ENCODE data around the gene ZNF462. TPM values are rescaled to one million over a fixed set of nuclear protein-coding genes. Genes with fewer than 3 reads are reported as not detected.

Gene ZNF462
- total RNA-seq, 1 donor from 2014 or later, result 29.2 TPM

DNA sequence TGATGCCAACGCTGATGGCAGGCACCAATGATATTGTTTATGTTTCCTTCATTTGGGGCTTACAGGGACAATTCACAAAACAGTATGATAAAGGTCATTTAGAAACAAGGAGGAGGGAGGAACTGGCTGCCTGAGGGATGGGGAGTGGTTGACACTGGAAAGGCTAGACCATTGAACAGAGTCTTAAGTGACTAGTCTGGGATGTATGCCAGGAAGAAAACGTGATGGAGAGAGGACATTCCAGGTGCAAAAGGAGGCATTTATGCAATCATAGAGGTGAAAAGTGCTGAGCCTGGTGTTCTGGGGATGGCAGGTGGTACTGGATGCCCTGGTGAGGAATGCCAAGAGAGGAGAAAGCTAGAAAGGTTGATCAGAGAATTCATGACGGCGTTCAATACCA lies 153.4 kb downstream of the ZNF462 start:
- no peak overlapping the region for H3K27ac ChIP-seq (replicated peaks)
- intact Hi-C loops (cut with micrococcal nuclease), result no loop called here
- no peak overlapping the region for H3K4me3 ChIP-seq
- DNase-seq, result no peak
- H3K36me3 ChIP-seq, result peaks cover 8% of the 10 kb centered on the region
- H3K27me3 ChIP-seq (ENCODE audit: low read depth), result no peaks in the 10 kb centered on the region
- TF ChIP-seq, protein P1, sequence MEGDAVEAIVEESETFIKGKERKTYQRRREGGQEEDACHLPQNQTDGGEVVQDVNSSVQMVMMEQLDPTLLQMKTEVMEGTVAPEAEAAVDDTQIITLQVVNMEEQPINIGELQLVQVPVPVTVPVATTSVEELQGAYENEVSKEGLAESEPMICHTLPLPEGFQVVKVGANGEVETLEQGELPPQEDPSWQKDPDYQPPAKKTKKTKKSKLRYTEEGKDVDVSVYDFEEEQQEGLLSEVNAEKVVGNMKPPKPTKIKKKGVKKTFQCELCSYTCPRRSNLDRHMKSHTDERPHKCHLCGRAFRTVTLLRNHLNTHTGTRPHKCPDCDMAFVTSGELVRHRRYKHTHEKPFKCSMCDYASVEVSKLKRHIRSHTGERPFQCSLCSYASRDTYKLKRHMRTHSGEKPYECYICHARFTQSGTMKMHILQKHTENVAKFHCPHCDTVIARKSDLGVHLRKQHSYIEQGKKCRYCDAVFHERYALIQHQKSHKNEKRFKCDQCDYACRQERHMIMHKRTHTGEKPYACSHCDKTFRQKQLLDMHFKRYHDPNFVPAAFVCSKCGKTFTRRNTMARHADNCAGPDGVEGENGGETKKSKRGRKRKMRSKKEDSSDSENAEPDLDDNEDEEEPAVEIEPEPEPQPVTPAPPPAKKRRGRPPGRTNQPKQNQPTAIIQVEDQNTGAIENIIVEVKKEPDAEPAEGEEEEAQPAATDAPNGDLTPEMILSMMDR (IDR thresholded peaks at IDR 0.05; ENCODE audit: borderline replicate concordance), result no peak
- peaks cover 16% of the 10 kb centered on the region for H3K4me1 ChIP-seq
- H3K9me3 ChIP-seq (replicated peaks), result peaks cover 12% of the 10 kb centered on the region

DNA sequence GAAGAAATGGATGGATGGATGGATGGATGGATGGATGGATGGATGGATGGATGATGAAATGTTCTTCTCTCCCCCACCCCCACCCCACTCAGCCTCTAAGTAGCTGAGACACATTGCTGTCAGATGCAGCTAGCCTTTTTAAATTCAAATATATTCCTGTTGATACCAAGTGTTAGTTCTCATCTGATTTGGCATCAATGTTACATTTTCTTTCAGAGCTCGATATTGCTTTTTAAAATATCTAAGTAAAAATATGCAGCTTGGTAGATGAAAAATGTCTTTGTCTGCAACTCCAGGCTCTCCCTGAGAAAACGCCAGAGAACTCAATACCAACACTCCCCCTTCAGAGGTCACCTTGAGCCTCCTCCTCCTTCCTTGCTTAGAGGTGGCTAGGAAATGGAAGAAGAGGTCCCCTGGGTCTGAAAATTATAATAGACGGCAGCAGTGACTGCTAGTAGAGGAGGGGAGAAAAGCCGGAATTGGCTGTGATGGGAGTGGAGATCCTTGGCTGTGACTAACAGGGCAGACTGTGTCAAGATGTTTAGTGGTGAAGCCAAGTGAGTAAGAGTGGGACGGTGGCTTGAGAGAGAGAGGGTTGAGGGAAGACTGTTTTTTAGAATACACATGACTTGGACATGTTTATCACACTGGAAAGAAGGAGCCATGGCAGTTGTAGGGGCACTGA lies 156.0 kb downstream of the ZNF462 start:
- Histone ChIP-seq H3K36me3 (no peaks in the 10 kb centered on the region), H3K4me3 (no peak overlapping the region), H3K9me3 (replicated peaks) (peaks cover 8% of the 10 kb centered on the region), H3K27me3 (ENCODE audit: low read depth) (no peaks in the 10 kb centered on the region), H3K27ac (replicated peaks) (no peak overlapping the region), H3K4me1 (peaks cover 16% of the 10 kb centered on the region)
- intact Hi-C loops (cut with micrococcal nuclease), result no loop called here
- DNase-seq, result no peak
- TF ChIP-seq, protein P1 (IDR thresholded peaks at IDR 0.05; ENCODE audit: borderline replicate concordance), result no peak

DNA sequence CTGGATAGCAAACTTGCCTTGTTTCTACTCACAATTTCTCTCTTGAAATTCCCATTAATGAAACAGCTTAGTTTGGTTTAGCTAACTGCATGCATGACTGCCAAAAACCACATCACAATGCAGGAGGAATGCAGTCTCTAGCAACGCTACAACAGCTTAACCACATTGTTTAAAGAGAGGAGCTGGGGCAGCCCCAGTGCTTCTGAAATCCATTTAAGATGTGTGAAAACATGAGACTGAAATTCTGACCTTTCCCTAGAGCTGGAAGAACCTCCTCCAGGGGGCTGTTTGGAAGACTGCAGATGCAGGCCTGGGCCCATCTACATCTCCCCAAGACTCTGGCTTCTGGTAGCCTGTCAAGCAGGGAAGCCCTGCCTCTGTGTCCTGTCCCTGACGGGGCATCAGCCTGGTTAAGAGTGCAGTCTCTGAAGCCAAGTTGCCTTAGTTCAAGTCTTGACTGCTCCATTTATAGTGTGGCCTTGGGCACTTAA lies 157.1 kb downstream of the ZNF462 start:
- H3K4me3 ChIP-seq, result no peak overlapping the region
- H3K9me3 ChIP-seq (replicated peaks), result peaks cover 8% of the 10 kb centered on the region
- intact Hi-C loops (cut with micrococcal nuclease), result no loop called here
- no peak overlapping the region for H3K27ac ChIP-seq (replicated peaks)
- H3K36me3 ChIP-seq, result no peaks in the 10 kb centered on the region
- TF ChIP-seq, protein P1 (IDR thresholded peaks at IDR 0.05; ENCODE audit: borderline replicate concordance), result no peak
- H3K27me3 ChIP-seq (ENCODE audit: low read depth), result no peaks in the 10 kb centered on the region
- H3K4me1 ChIP-seq, result peaks cover 16% of the 10 kb centered on the region
- DNase-seq, result no peak

DNA sequence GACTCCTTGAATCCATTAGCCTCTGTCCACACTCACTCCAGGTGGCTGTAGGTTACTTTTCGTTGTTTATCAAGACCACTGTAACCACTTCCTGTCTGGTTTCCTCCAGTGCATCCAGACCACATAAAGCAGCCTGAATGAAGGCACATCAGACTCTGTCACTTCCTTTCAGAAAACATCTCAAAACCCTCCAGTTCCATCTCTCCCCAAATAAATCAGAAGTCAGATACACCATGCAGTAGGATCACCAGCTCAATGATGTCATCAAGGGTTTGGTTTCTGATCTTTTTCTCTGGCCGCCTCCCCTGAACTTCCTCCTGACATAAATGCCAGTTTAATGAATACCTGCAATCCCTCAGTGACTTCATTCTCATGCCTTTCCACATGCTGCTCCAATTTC lies 161.2 kb downstream of the ZNF462 start:
- H3K27me3 ChIP-seq (ENCODE audit: low read depth), result no peaks in the 10 kb centered on the region

DNA sequence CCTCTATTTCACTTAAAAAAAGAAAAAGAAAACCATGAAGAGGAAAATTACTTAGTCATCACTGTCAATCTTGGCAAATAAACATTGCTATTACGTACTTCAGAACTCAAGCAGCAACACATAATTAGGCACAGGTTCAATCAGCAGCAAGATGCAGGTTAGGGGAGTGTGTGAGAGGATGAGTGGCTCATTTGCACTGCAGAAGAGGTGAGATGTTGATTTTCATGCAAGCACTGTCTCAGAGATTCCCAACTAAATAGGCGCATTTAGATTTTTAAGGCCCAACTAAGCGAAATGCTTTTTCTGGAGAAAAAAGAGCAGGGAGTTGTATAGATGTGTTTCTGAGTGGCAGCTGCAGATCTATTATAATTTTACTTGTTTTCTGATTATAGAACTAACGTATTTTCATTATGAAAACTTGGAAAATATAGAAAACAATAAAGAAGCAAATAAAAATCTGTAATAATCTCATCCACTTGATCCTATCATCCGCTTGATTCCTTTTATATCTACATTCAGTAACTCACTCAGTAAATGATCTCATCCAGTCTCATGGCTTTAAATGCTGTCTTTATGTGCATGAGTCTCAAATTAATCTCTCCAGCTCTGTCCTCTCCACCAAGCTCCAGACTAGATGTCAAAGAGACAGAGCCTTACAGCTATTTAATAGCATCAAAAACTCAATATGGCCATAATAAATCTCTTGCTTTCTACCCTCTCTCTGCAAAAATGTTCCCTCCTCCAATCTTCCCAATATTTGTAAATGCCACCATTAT lies 162.5 kb downstream of the ZNF462 start:
- TF ChIP-seq, protein P1 (IDR thresholded peaks at IDR 0.05; ENCODE audit: borderline replicate concordance), result no peak
- no peak for DNase-seq
- Histone ChIP-seq H3K9me3 (replicated peaks) (no peaks in the 10 kb centered on the region), H3K36me3 (no peaks in the 10 kb centered on the region), H3K27me3 (ENCODE audit: low read depth) (no peaks in the 10 kb centered on the region), H3K27ac (replicated peaks) (no peak overlapping the region), H3K4me3 (no peak overlapping the region), H3K4me1 (peaks cover 1% of the 10 kb centered on the region)
- intact Hi-C loops (cut with micrococcal nuclease), result no loop called here

More for the DNA sequence above, 161.2 kb downstream of the ZNF462 start:
- no peak for DNase-seq
- Histone ChIP-seq H3K4me1 (peaks cover 14% of the 10 kb centered on the region), H3K36me3 (no peaks in the 10 kb centered on the region), H3K4me3 (no peak overlapping the region), H3K27ac (replicated peaks) (no peak overlapping the region), H3K9me3 (replicated peaks) (no peaks in the 10 kb centered on the region)
- TF ChIP-seq, protein P1 (IDR thresholded peaks at IDR 0.05; ENCODE audit: borderline replicate concordance), result no peak
- intact Hi-C loops (cut with micrococcal nuclease), result no loop called here
